HepG2 (cell line): ENCODE data around the gene ZNF687. TPM values are rescaled to one million over a fixed set of nuclear protein-coding genes. Genes with fewer than 3 reads are reported as not detected.

Source experiments
- AHDC1 ChIP-seq: sonication (generic); formaldehyde crosslinking; IDR thresholded peaks from 2 replicates; pipeline ENCODE4 v1.5.1; 2020; ENCODE audit warnings: mild to moderate bottlenecking, missing genetic modification reagents, borderline replicate concordance
- AKNA ChIP-seq: sonication (generic); formaldehyde crosslinking; IDR thresholded peaks from 2 replicates; pipeline ENCODE4 v1.4.0; 2020; ENCODE audit warnings: missing genetic modification reagents, borderline replicate concordance
- ARID5B ChIP-seq: IDR thresholded peaks from 2 replicates; pipeline ENCODE4 v1.4.0; 2020; ENCODE audit warnings: mild to moderate bottlenecking, missing genetic modification reagents
- ELF1 ChIP-seq: sonication (generic); formaldehyde crosslinking; IDR thresholded peaks from 2 replicates; pipeline ENCODE4 v1.4.0; 2020; ENCODE audit warnings: missing genetic modification reagents
- NFRKB ChIP-seq: fragments of 450-650 bp; IDR thresholded peaks from 2 replicates; pipeline ENCODE4 v1.6.1; 2017
- SMYD3 ChIP-seq: sonication (generic); formaldehyde crosslinking; IDR thresholded peaks from 2 replicates; pipeline ENCODE4 v1.8.1; 2023; ENCODE audit warnings: mild to moderate bottlenecking, missing genetic modification reagents
- SNAI1 ChIP-seq: sonication (generic); formaldehyde crosslinking; IDR thresholded peaks from 2 replicates; pipeline ENCODE4 v1.5.0; 2020; ENCODE audit warnings: mild to moderate bottlenecking, missing genetic modification reagents, borderline replicate concordance
- THAP7 ChIP-seq: sonication (generic); formaldehyde crosslinking; IDR thresholded peaks from 2 replicates; pipeline ENCODE4 v1.8.1; 2023; ENCODE audit warnings: mild to moderate bottlenecking, missing genetic modification reagents
- XRCC5 ChIP-seq: fragments of 200-400 bp; formaldehyde crosslinking; optimal IDR thresholded peaks from 2 replicates; pipeline ENCODE3; 2017; ENCODE audit warnings: mild to moderate bottlenecking, low read length
- ZNF18 ChIP-seq: sonication (generic); formaldehyde crosslinking; IDR thresholded peaks from 2 replicates; pipeline ENCODE4 v1.8.0; 2022; ENCODE audit warnings: mild to moderate bottlenecking, missing genetic modification reagents; ENCODE audit not compliant: insufficient replicate concordance
- polyA plus RNA-seq, 8 experiments: library from polyadenylated mRNA; depleted of rRNA in 3 of 8; stranded (reverse) in 7 of 8; unstranded in 1 of 8; fragments of >200 nt; fragmentation: Illumina TruSeq in 4 of 8; extraction: Trizol in 4 of 8; gene quantifications; 2 replicates each; pipeline versions ENCODE4 v1.2.1 to v1.2.3, GENCODE V29; 2011 to 2016; ENCODE audit warnings: low read depth in 4 of 8, missing spikeins in 1 of 8, mixed read lengths in 1 of 8; ENCODE audit not compliant: insufficient read depth in 1 of 8
- total RNA-seq, 5 experiments: library from RNA; depleted of rRNA; stranded (reverse); fragments of >200 nt; fragmentation: Illumina TruSeq; extraction: Trizol; gene quantifications; 2 replicates each; pipeline ENCODE4 v1.2.3, GENCODE V29; 2016; ENCODE audit warnings: low read depth in 1 of 5

ZNF687 gene
- total and polyA plus RNA-seq, 2 of the 13 experiments (the other 11 are each of a cell fraction or from before 2014, with no cell fraction given), result 14.1 to 16.5 TPM

- TF ChIP-seq AHDC1 (CRISPR knock-in tag), result no peak
- no peak for TF ChIP-seq THAP7 (CRISPR knock-in tag)
- TF ChIP-seq AKNA (CRISPR knock-in tag), result no peak
- no peak for TF ChIP-seq XRCC5
- TF ChIP-seq SMYD3, result no peak
- TF ChIP-seq SNAI1, result no peak
- TF ChIP-seq NFRKB, result no peak
- no peak for TF ChIP-seq ARID5B
- TF ChIP-seq ELF1 (CRISPR knock-in tag), result peak; percentile 50
- TF ChIP-seq ZNF18 (CRISPR knock-in tag), result peak; percentile 37
Observed at GRCh38 chr1:151282883-151283725, 1.0 kb downstream of the ZNF687 start (continued).
